D341Med (cell line): ENCODE measurements around the gene OR6M1.

Source experiments
- DNase-seq: peaks from one replicate; pipeline ENCODE4 v3.0.0; 2012; ENCODE audit warnings: low spot score

Gene OR6M1

GRCh38 chr11:123775715-123776549 is 30.2 kb downstream of the OR6M1 start:
- peak; percentile 21 for DNase-seq

GRCh38 chr11:123775289-123775688 is 30.9 kb downstream of the OR6M1 start:
- DNase-seq: no peak

GRCh38 chr11:123773959-123774358 is 32.2 kb downstream of the OR6M1 start:
- no peak for DNase-seq

- no peak for DNase-seq
These were observed 33.1 kb downstream of the OR6M1 start for GRCh38 chr11:123773026-123773425.

GRCh38 chr11:123771664-123772063 is 34.5 kb downstream of the OR6M1 start:
- no peak for DNase-seq

GRCh38 chr11:123770712-123771111 is 35.4 kb downstream of the OR6M1 start:
- DNase-seq: no peak

- no peak for DNase-seq
These were observed 40.5 kb downstream of the OR6M1 start for GRCh38 chr11:123765601-123766000.

GRCh38 chr11:123762422-123762821 is 43.7 kb downstream of the OR6M1 start:
- DNase-seq: no peak

GRCh38 chr11:123760894-123761293 is 45.3 kb downstream of the OR6M1 start:
- no peak for DNase-seq

- DNase-seq: no peak
These were observed 48.2 kb downstream of the OR6M1 start for GRCh38 chr11:123757976-123758375.

GRCh38 chr11:123755813-123756212 is 50.3 kb downstream of the OR6M1 start:
- no peak for DNase-seq
